CD8-positive, alpha-beta memory T cell (primary cell): Measurements from ENCODE around the gene YAF2. TPM values are rescaled to one million over a fixed set of nuclear protein-coding genes. Genes with fewer than 3 reads are reported as not detected.
"Not testable (repeated sequence)": the region's sequence is repeated elsewhere in the genome, so short reads cannot be mapped to it uniquely, and the experiment has no call there.

Experiments used
- CTCF ChIA-PET: fragments of 350-600 bp; sonication (Branson Sonifier 250); formaldehyde crosslinking; loops from one replicate; lab custom pipeline; 2021; ENCODE audit warnings: antibody characterized with exemption; lab: Charles Lee
- POLR2A ChIA-PET: fragments of 350-600 bp; sonication (Branson Sonifier 250); formaldehyde crosslinking; loops from one replicate; lab custom pipeline; 2021; ENCODE audit warnings: antibody characterized with exemption; lab: Charles Lee
- DNase-seq, 5 donors: peaks; one replicate each; pipeline versions ENCODE4 v3.0.0 to v3.0.0-alpha.2; 2020 to 2022; ENCODE audit warnings: mixed read lengths in 1 of 5
- H3K27ac ChIP-seq: one replicate; pipeline ENCODE4 v1.7.0; 2013; ENCODE audit warnings: low read depth, mild to moderate bottlenecking, low read length, moderate library complexity
- H3K27me3 ChIP-seq: 2 replicates; pipeline ENCODE4 v1.7.0; 2013; ENCODE audit warnings: low read length, mild to moderate bottlenecking; ENCODE audit not compliant: insufficient read depth, poor library complexity, severe bottlenecking
- H3K36me3 ChIP-seq: 2 replicates; pipeline ENCODE4 v1.7.0; 2013; ENCODE audit warnings: mild to moderate bottlenecking, low read length, moderate library complexity; ENCODE audit not compliant: insufficient read depth
- H3K4me1 ChIP-seq: 2 replicates; pipeline ENCODE4 v1.7.0; 2013; ENCODE audit warnings: mild to moderate bottlenecking, low read length, moderate library complexity; ENCODE audit not compliant: insufficient read depth
- H3K4me3 ChIP-seq: 2 replicates; pipeline ENCODE4 v1.7.0; 2013; ENCODE audit warnings: mild to moderate bottlenecking, low read length
- H3K9me3 ChIP-seq: 2 replicates; pipeline ENCODE4 v1.7.0; 2013; ENCODE audit warnings: mild to moderate bottlenecking, low read length
- H3K27ac Mint-ChIP-seq, 8 donors: one replicate each; pipeline ENCODE4 v1.8.0; 2020 to 2021; ENCODE audit warnings: mixed read lengths in 8 of 8, mild to moderate bottlenecking in 6 of 8, inconsistent platforms in 3 of 8, moderate library complexity in 3 of 8
- H3K27me3 Mint-ChIP-seq, 2 donors: one replicate each; pipeline ENCODE4 v1.8.0; 2020 to 2021; ENCODE audit warnings: mixed read lengths in 2 of 2, mild to moderate bottlenecking in 1 of 2, moderate library complexity in 1 of 2
- H3K36me3 Mint-ChIP-seq, 3 donors: one replicate each; pipeline ENCODE4 v1.8.0; 2020 to 2021; ENCODE audit warnings: mixed read lengths in 3 of 3, inconsistent platforms in 1 of 3, mild to moderate bottlenecking in 1 of 3
- H3K4me1 Mint-ChIP-seq, 3 donors: one replicate each; pipeline ENCODE4 v1.8.0; 2020 to 2021; ENCODE audit warnings: mixed read lengths in 3 of 3, inconsistent platforms in 1 of 3, mild to moderate bottlenecking in 1 of 3
- H3K4me3 Mint-ChIP-seq, 7 donors: one replicate each; pipeline ENCODE4 v1.8.0; 2020 to 2021; ENCODE audit warnings: mixed read lengths in 7 of 7, mild to moderate bottlenecking in 6 of 7, moderate library complexity in 4 of 7, inconsistent platforms in 2 of 7
- H3K9me3 Mint-ChIP-seq, 5 donors: one replicate each; pipeline ENCODE4 v1.8.0; 2020 to 2022; ENCODE audit warnings: mixed read lengths in 5 of 5, mild to moderate bottlenecking in 3 of 5, moderate library complexity in 2 of 5, inconsistent platforms in 1 of 5
- polyA plus RNA-seq: library from polyadenylated mRNA; unstranded; fragments of 300-500 nt; fragmentation: Illumina TruSeq; gene quantifications from one replicate; pipeline ENCODE4 v1.2.3, GENCODE V29; 2021
- total RNA-seq, 2 experiments: library from RNA; stranded (reverse); gene quantifications; one replicate each; pipeline ENCODE4 v1.2.3, GENCODE V29; 2021

Gene YAF2
- total and polyA plus RNA-seq, 3 experiments from 2014 or later = 26.3 to 37.8 (median 36.2) TPM

- peaks cover 1 to 51% (median 3%) of the 10 kb centered on the region in 3 donors for H3K36me3 Mint-ChIP-seq
- H3K4me3 Mint-ChIP-seq = no peak overlapping the region
- no peak for DNase-seq
- H3K36me3 ChIP-seq = no peaks in the 10 kb centered on the region
- no peak overlapping the region for H3K4me3 ChIP-seq
- H3K4me1 Mint-ChIP-seq = peaks cover 3 to 25% (median 18%) of the 10 kb centered on the region in 3 donors
- H3K27ac Mint-ChIP-seq = peak overlapping the region in 2 of 8 donors; percentile 21 to 37
- H3K27me3 Mint-ChIP-seq = no peaks in the 10 kb centered on the region
- no peaks in the 10 kb centered on the region for H3K4me1 ChIP-seq
- H3K9me3 Mint-ChIP-seq = no peaks in the 10 kb centered on the region
- no peaks in the 10 kb centered on the region for H3K27me3 ChIP-seq
- ChIA-PET POLR2A (no interaction called here), CTCF (interaction anchor here (1.2 to 1.9 kb wide), 2 partner anchors 9 to 16 kb away, joined by 4 to 5 read pairs; no protein-coding TSS in a partner anchor)
- H3K27ac ChIP-seq = no peak overlapping the region
- H3K9me3 ChIP-seq = no peaks in the 10 kb centered on the region
Observed at GRCh38 chr12:42192258-42192657, 45.8 kb downstream of the YAF2 start.

- Mint-ChIP-seq H3K27me3 (no peaks in the 10 kb centered on the region), H3K4me1 (peaks cover 0 to 22% (median 15%) of the 10 kb centered on the region in 3 donors), H3K36me3 (peaks cover 0 to 42% (median under 1%) of the 10 kb centered on the region in 3 donors), H3K9me3 (no peaks in the 10 kb centered on the region), H3K27ac (peak overlapping the region in 1 of 8 donors; percentile 96), H3K4me3 (no peak overlapping the region)
- H3K4me3 ChIP-seq = no peak overlapping the region
- H3K36me3 ChIP-seq = no peaks in the 10 kb centered on the region
- no peaks in the 10 kb centered on the region for H3K27me3 ChIP-seq
- H3K9me3 ChIP-seq = no peaks in the 10 kb centered on the region
- H3K27ac ChIP-seq = no peak overlapping the region
- CTCF ChIA-PET = no interaction called here
- POLR2A ChIA-PET = no interaction called here
- H3K4me1 ChIP-seq = no peaks in the 10 kb centered on the region
- no peak for DNase-seq
Observed at GRCh38 chr12:42190376-42190775, 47.7 kb downstream of the YAF2 start.

- H3K4me3 Mint-ChIP-seq, DNase-seq: not testable (repeated sequence)
- peaks cover 3 to 38% (median 5%) of the 10 kb centered on the region in 3 donors for H3K36me3 Mint-ChIP-seq
Observed at GRCh38 chr12:42188275-42188674, 49.8 kb downstream of the YAF2 start.

GRCh38 chr12:42187799-42188198, 50.2 kb downstream of the YAF2 start:
- DNase-seq = no peak
- Histone ChIP-seq H3K9me3 (no peaks in the 10 kb centered on the region), H3K4me3 (no peak overlapping the region), H3K4me1 (no peaks in the 10 kb centered on the region), H3K36me3 (no peaks in the 10 kb centered on the region), H3K27me3 (no peaks in the 10 kb centered on the region), H3K27ac (no peak overlapping the region)
- no peaks in the 10 kb centered on the region for H3K9me3 Mint-ChIP-seq
- H3K27me3 Mint-ChIP-seq = no peaks in the 10 kb centered on the region
- H3K27ac Mint-ChIP-seq = no peak overlapping the region
- POLR2A ChIA-PET = no interaction called here
- CTCF ChIA-PET = interaction anchor here (1.0 kb wide), 1 partner anchor 17 kb away, joined by 3 read pairs; no protein-coding TSS in a partner anchor
- H3K4me1 Mint-ChIP-seq = peaks cover 18 to 36% (median 18%) of the 10 kb centered on the region in 3 donors
- peaks cover 3 to 41% (median 10%) of the 10 kb centered on the region in 3 donors for H3K36me3 Mint-ChIP-seq
- no peak overlapping the region for H3K4me3 Mint-ChIP-seq

More at GRCh38 chr12:42188275-42188674, 49.8 kb downstream of the YAF2 start:
- H3K9me3 Mint-ChIP-seq, H3K9me3 ChIP-seq, H3K27ac ChIP-seq, H3K4me3 ChIP-seq, H3K36me3 ChIP-seq, H3K4me1 ChIP-seq, H3K27me3 Mint-ChIP-seq, H3K27ac Mint-ChIP-seq, H3K27me3 ChIP-seq, POLR2A ChIA-PET: not testable (repeated sequence)
- CTCF ChIA-PET = interaction anchor here (1.0 kb wide), 1 partner anchor 17 kb away, joined by 3 read pairs; no protein-coding TSS in a partner anchor
- H3K4me1 Mint-ChIP-seq = peaks cover 13 to 32% (median 13%) of the 10 kb centered on the region in 3 donors

GRCh38 chr12:42186793-42187192, 51.3 kb downstream of the YAF2 start:
- DNase-seq = no peak
- Histone ChIP-seq H3K27ac (no peak overlapping the region), H3K9me3 (no peaks in the 10 kb centered on the region), H3K4me3 (no peak overlapping the region), H3K36me3 (no peaks in the 10 kb centered on the region), H3K4me1 (no peaks in the 10 kb centered on the region), H3K27me3 (no peaks in the 10 kb centered on the region)
- POLR2A ChIA-PET = no interaction called here
- Mint-ChIP-seq H3K36me3 (peaks cover 3 to 40% (median 11%) of the 10 kb centered on the region in 3 donors), H3K27me3 (no peaks in the 10 kb centered on the region), H3K4me3 (no peak overlapping the region), H3K9me3 (no peaks in the 10 kb centered on the region), H3K27ac (no peak overlapping the region), H3K4me1 (peaks cover 20 to 41% (median 23%) of the 10 kb centered on the region in 3 donors)
- CTCF ChIA-PET = no interaction called here

- Histone ChIP-seq H3K4me3 (no peak overlapping the region), H3K36me3 (no peaks in the 10 kb centered on the region), H3K9me3 (no peaks in the 10 kb centered on the region), H3K4me1 (no peaks in the 10 kb centered on the region), H3K27ac (no peak overlapping the region), H3K27me3 (no peaks in the 10 kb centered on the region)
- Mint-ChIP-seq H3K27ac (peak overlapping the region in 1 of 8 donors; percentile 2), H3K27me3 (no peaks in the 10 kb centered on the region), H3K9me3 (no peaks in the 10 kb centered on the region), H3K4me1 (peaks cover 19 to 33% (median 31%) of the 10 kb centered on the region in 3 donors), H3K36me3 (peaks cover 7 to 39% (median 15%) of the 10 kb centered on the region in 3 donors), H3K4me3 (no peak overlapping the region)
- POLR2A ChIA-PET = no interaction called here
- DNase-seq = no peak
- CTCF ChIA-PET = no interaction called here
Observed at GRCh38 chr12:42182394-42182793, 55.7 kb downstream of the YAF2 start.

GRCh38 chr12:42180990-42181596, 57.0 kb downstream of the YAF2 start:
- no peaks in the 10 kb centered on the region for H3K36me3 ChIP-seq
- peaks cover 0 to 1% (median 0%) of the 10 kb centered on the region in 5 donors for H3K9me3 Mint-ChIP-seq
- no peak overlapping the region for H3K4me3 ChIP-seq
- no peaks in the 10 kb centered on the region for H3K9me3 ChIP-seq
- CTCF ChIA-PET = interaction anchor here (1.0 kb wide), 1 partner anchor 101 kb away, joined by 3 read pairs; no protein-coding TSS in a partner anchor
- no peak for DNase-seq
- H3K27me3 Mint-ChIP-seq = no peaks in the 10 kb centered on the region
- peaks cover 22 to 42% (median 31%) of the 10 kb centered on the region in 3 donors for H3K4me1 Mint-ChIP-seq
- H3K36me3 Mint-ChIP-seq = peaks cover 16 to 44% (median 23%) of the 10 kb centered on the region in 3 donors
- POLR2A ChIA-PET = no interaction called here
- H3K4me1 ChIP-seq = no peaks in the 10 kb centered on the region
- no peaks in the 10 kb centered on the region for H3K27me3 ChIP-seq
- H3K4me3 Mint-ChIP-seq = no peak overlapping the region
- peak overlapping the region in 2 of 8 donors; percentile 22 to 25 for H3K27ac Mint-ChIP-seq
- no peak overlapping the region for H3K27ac ChIP-seq

- Mint-ChIP-seq H3K9me3 (peaks cover 0 to 3% (median 0%) of the 10 kb centered on the region in 5 donors), H3K4me3 (no peak overlapping the region), H3K27ac (no peak overlapping the region), H3K27me3 (no peaks in the 10 kb centered on the region), H3K4me1 (peaks cover 30 to 41% (median 37%) of the 10 kb centered on the region in 3 donors), H3K36me3 (peaks cover 21 to 38% (median 23%) of the 10 kb centered on the region in 3 donors)
- ChIA-PET CTCF (no interaction called here), POLR2A (no interaction called here)
- H3K36me3 ChIP-seq = no peaks in the 10 kb centered on the region
- no peak overlapping the region for H3K27ac ChIP-seq
- no peaks in the 10 kb centered on the region for H3K9me3 ChIP-seq
- DNase-seq = no peak
- no peaks in the 10 kb centered on the region for H3K27me3 ChIP-seq
- no peaks in the 10 kb centered on the region for H3K4me1 ChIP-seq
- H3K4me3 ChIP-seq = no peak overlapping the region
Observed at GRCh38 chr12:42178101-42178500, 59.9 kb downstream of the YAF2 start.
